ENCODE results near the gene SELPLG.

- TF ChIP-seq, protein P1, sequence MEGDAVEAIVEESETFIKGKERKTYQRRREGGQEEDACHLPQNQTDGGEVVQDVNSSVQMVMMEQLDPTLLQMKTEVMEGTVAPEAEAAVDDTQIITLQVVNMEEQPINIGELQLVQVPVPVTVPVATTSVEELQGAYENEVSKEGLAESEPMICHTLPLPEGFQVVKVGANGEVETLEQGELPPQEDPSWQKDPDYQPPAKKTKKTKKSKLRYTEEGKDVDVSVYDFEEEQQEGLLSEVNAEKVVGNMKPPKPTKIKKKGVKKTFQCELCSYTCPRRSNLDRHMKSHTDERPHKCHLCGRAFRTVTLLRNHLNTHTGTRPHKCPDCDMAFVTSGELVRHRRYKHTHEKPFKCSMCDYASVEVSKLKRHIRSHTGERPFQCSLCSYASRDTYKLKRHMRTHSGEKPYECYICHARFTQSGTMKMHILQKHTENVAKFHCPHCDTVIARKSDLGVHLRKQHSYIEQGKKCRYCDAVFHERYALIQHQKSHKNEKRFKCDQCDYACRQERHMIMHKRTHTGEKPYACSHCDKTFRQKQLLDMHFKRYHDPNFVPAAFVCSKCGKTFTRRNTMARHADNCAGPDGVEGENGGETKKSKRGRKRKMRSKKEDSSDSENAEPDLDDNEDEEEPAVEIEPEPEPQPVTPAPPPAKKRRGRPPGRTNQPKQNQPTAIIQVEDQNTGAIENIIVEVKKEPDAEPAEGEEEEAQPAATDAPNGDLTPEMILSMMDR (IDR thresholded peaks at IDR 0.05) = no peak
- TF ChIP-seq POLR2A (IDR thresholded peaks at IDR 0.05) = no peak
Observed at GRCh38 chr12:108675792-108676191, 42.1 kb upstream of the SELPLG start.

All from gastroesophageal sphincter (tissue), 3 donors.